Neuron (in vitro differentiated cells): ENCODE data around the gene DAB1.

Experiments used
- H2AFZ ChIP-seq: one replicate; pipeline ENCODE4 v1.6.1; 2013; ENCODE audit warnings: low read depth, mild to moderate bottlenecking, inconsistent platforms, low read length, moderate library complexity
- H3K27me3 ChIP-seq: one replicate; pipeline ENCODE4 v1.6.1; 2013; ENCODE audit warnings: low read length; ENCODE audit not compliant: insufficient read depth
- H3K36me3 ChIP-seq: one replicate; pipeline ENCODE4 v1.6.1; 2013; ENCODE audit warnings: low read length; ENCODE audit not compliant: insufficient read depth
- H3K4me1 ChIP-seq: one replicate; pipeline ENCODE4 v1.6.1; 2013; ENCODE audit warnings: low read length; ENCODE audit not compliant: insufficient read depth
- H3K4me3 ChIP-seq: 2 replicates; pipeline ENCODE4 v1.5.1; 2013; ENCODE audit warnings: mild to moderate bottlenecking, low read length, moderate library complexity
- H3K9me3 ChIP-seq: one replicate; pipeline ENCODE4 v1.6.1; 2013; ENCODE audit warnings: low read length

DAB1 gene

GRCh38 chr1:56993475-56993874 is 430.4 kb downstream of the DAB1 start:
- no peak overlapping the region for H3K4me3 ChIP-seq
- H3K9me3 ChIP-seq: peaks cover 2% of the 10 kb centered on the region
- no peak overlapping the region for H2AFZ ChIP-seq
- no peaks in the 10 kb centered on the region for H3K36me3 ChIP-seq
- H3K27me3 ChIP-seq: no peaks in the 10 kb centered on the region
- H3K4me1 ChIP-seq: no peaks in the 10 kb centered on the region

GRCh38 chr1:56992318-56993125 is 431.3 kb downstream of the DAB1 start:
- Histone ChIP-seq H3K9me3 (peaks cover 2% of the 10 kb centered on the region), H3K4me3 (no peak overlapping the region), H2AFZ (no peak overlapping the region), H3K27me3 (no peaks in the 10 kb centered on the region), H3K36me3 (no peaks in the 10 kb centered on the region), H3K4me1 (no peaks in the 10 kb centered on the region)

GRCh38 chr1:56991576-56991975 is 432.3 kb downstream of the DAB1 start:
- Histone ChIP-seq H3K27me3 (no peaks in the 10 kb centered on the region), H3K4me1 (no peaks in the 10 kb centered on the region), H2AFZ (no peak overlapping the region), H3K36me3 (no peaks in the 10 kb centered on the region), H3K9me3 (peaks cover 2% of the 10 kb centered on the region), H3K4me3 (no peak overlapping the region)

GRCh38 chr1:56986397-56986796 is 437.5 kb downstream of the DAB1 start:
- Histone ChIP-seq H3K27me3 (no peaks in the 10 kb centered on the region), H3K4me3 (no peak overlapping the region), H2AFZ (no peak overlapping the region), H3K4me1 (no peaks in the 10 kb centered on the region), H3K9me3 (no peaks in the 10 kb centered on the region), H3K36me3 (no peaks in the 10 kb centered on the region)

- Histone ChIP-seq H3K4me1 (no peaks in the 10 kb centered on the region), H3K9me3 (no peaks in the 10 kb centered on the region), H3K36me3 (no peaks in the 10 kb centered on the region), H3K27me3 (no peaks in the 10 kb centered on the region), H2AFZ (no peak overlapping the region), H3K4me3 (no peak overlapping the region)
Observed at GRCh38 chr1:56985857-56986256, 438.0 kb downstream of the DAB1 start.

GRCh38 chr1:56983484-56983883 is 440.4 kb downstream of the DAB1 start:
- H2AFZ ChIP-seq: no peak overlapping the region
- H3K4me3 ChIP-seq: no peak overlapping the region
- no peaks in the 10 kb centered on the region for H3K9me3 ChIP-seq
- H3K4me1 ChIP-seq: no peaks in the 10 kb centered on the region
- H3K27me3 ChIP-seq: no peaks in the 10 kb centered on the region
- H3K36me3 ChIP-seq: no peaks in the 10 kb centered on the region

- Histone ChIP-seq H3K4me3 (no peak overlapping the region), H3K9me3 (no peaks in the 10 kb centered on the region), H3K4me1 (no peaks in the 10 kb centered on the region), H3K36me3 (no peaks in the 10 kb centered on the region), H2AFZ (no peak overlapping the region), H3K27me3 (no peaks in the 10 kb centered on the region)
Observed at GRCh38 chr1:56979986-56980755, 443.7 kb downstream of the DAB1 start.

GRCh38 chr1:56978819-56979218 is 445.0 kb downstream of the DAB1 start:
- H3K4me3 ChIP-seq: no peak overlapping the region
- no peaks in the 10 kb centered on the region for H3K36me3 ChIP-seq
- H2AFZ ChIP-seq: no peak overlapping the region
- no peaks in the 10 kb centered on the region for H3K27me3 ChIP-seq
- no peaks in the 10 kb centered on the region for H3K4me1 ChIP-seq
- no peaks in the 10 kb centered on the region for H3K9me3 ChIP-seq

- Histone ChIP-seq H3K36me3 (no peaks in the 10 kb centered on the region), H3K4me3 (no peak overlapping the region), H3K9me3 (no peaks in the 10 kb centered on the region), H3K27me3 (no peaks in the 10 kb centered on the region), H3K4me1 (no peaks in the 10 kb centered on the region), H2AFZ (no peak overlapping the region)
Observed at GRCh38 chr1:56977910-56978309, 445.9 kb downstream of the DAB1 start.

- Histone ChIP-seq H3K9me3 (no peaks in the 10 kb centered on the region), H2AFZ (no peak overlapping the region), H3K4me3 (no peak overlapping the region), H3K4me1 (no peaks in the 10 kb centered on the region), H3K27me3 (no peaks in the 10 kb centered on the region), H3K36me3 (no peaks in the 10 kb centered on the region)
Observed at GRCh38 chr1:56975446-56975845, 448.4 kb downstream of the DAB1 start.

- Histone ChIP-seq H2AFZ (no peak overlapping the region), H3K36me3 (no peaks in the 10 kb centered on the region), H3K4me3 (no peak overlapping the region), H3K9me3 (no peaks in the 10 kb centered on the region), H3K27me3 (no peaks in the 10 kb centered on the region), H3K4me1 (no peaks in the 10 kb centered on the region)
Observed at GRCh38 chr1:56973923-56974742, 449.7 kb downstream of the DAB1 start.

- Histone ChIP-seq H3K9me3 (no peaks in the 10 kb centered on the region), H2AFZ (no peak overlapping the region), H3K36me3 (no peaks in the 10 kb centered on the region), H3K27me3 (no peaks in the 10 kb centered on the region), H3K4me1 (no peaks in the 10 kb centered on the region), H3K4me3 (no peak overlapping the region)
Observed at GRCh38 chr1:56972976-56973375, 450.9 kb downstream of the DAB1 start.

GRCh38 chr1:56970280-56970679 is 453.6 kb downstream of the DAB1 start:
- Histone ChIP-seq H2AFZ (no peak overlapping the region), H3K9me3 (no peaks in the 10 kb centered on the region), H3K36me3 (no peaks in the 10 kb centered on the region), H3K4me3 (no peak overlapping the region), H3K27me3 (no peaks in the 10 kb centered on the region), H3K4me1 (no peaks in the 10 kb centered on the region)
